ENCODE data around the gene EBF3. TPM values are rescaled to one million over a fixed set of nuclear protein-coding genes. Genes with fewer than 3 reads are reported as not detected.

EBF3 gene
- total RNA-seq, 1 experiment from 2014 or later: 0.12 TPM

DNA sequence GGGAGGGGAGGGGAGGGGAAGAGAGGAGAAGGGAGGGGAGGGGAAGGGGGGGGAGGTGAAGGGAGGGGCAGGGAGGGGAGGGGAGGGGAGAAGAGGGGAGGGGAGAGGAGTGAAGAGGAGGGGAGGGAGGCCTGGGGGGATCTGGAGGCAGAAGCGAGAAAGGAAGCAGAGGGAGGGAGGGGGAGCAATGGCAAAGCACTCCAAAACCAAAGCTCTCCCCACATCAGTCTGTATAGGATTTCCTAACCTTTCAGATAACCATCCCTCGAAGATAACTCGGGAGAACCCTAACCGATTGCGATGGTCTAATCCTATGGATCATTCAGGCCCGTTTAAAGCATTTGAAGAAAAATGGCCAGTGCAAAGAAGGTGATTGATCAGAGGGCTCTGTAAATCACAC is 19.0 kb downstream of the EBF3 start:
- no peaks in the 10 kb centered on the region for H3K27me3 ChIP-seq (ENCODE audit: insufficient read depth, low read length)
- no peak for TF ChIP-seq SP1 (IDR thresholded peaks at IDR 0.05; ENCODE audit: low read depth)
- no peak for TF ChIP-seq SIN3A (IDR thresholded peaks at IDR 0.05; ENCODE audit: low read depth)
- no peak for TF ChIP-seq RAD21 (IDR thresholded peaks at IDR 0.05; ENCODE audit: low read depth)
- TF ChIP-seq MAX (IDR thresholded peaks at IDR 0.05): no peak
- no peak for TF ChIP-seq TCF7L2 (IDR thresholded peaks at IDR 0.05; ENCODE audit: borderline replicate concordance, extremely low read depth, insufficient read depth, insufficient read length)
- TF ChIP-seq ZFX (IDR thresholded peaks at IDR 0.05): no peak
- TF ChIP-seq CTCF (IDR thresholded peaks at IDR 0.05 in 2 of 3, conservative IDR thresholded peaks at IDR 0.05 in 1 of 3; ENCODE audit: borderline replicate concordance in 1 of 3, insufficient read depth in 1 of 3, low read depth in 2 of 3, low read length in 2 of 3): no peak
- TF ChIP-seq YY1 (IDR thresholded peaks at IDR 0.05; ENCODE audit: extremely low read depth, insufficient replicate concordance, low read depth, low read length): no peak
- no peak for TF ChIP-seq CBX3 (IDR thresholded peaks at IDR 0.05; ENCODE audit: low read depth)
- TF ChIP-seq POLR2AphosphoS5 (IDR thresholded peaks at IDR 0.05; ENCODE audit: low read depth, low read length): no peak
- CTCF ChIA-PET: no interaction called here

More for the DNA sequence above, 19.0 kb downstream of the EBF3 start:
- ATAC-seq: no peak
- no peak for DNase-seq (ENCODE audit: low read depth, low spot score)
- RAD21 ChIA-PET (ENCODE audit: low non-redundant PET in 1 of 2, low total read pairs in 2 of 2, uncharacterized antibody in 2 of 2, unreplicated experiment in 2 of 2): no interaction called here
- intact Hi-C loops (cut with micrococcal nuclease): no loop called here
- H3K9ac ChIP-seq (ENCODE audit: low read length): no peak overlapping the region
- H3K27ac ChIP-seq (ENCODE audit: low read depth, low read length): no peak overlapping the region
- H3K9me3 ChIP-seq (ENCODE audit: control insufficient read depth in 1 of 2, insufficient read depth in 1 of 2, low read depth in 1 of 2, low read length in 2 of 2): no peaks in the 10 kb centered on the region
- BruUV-seq (replicated peaks): no TSS peak
- H3K9me2 ChIP-seq (ENCODE audit: insufficient read depth): no peaks in the 10 kb centered on the region
- no peaks in the 10 kb centered on the region for H3K36me3 ChIP-seq (ENCODE audit: control insufficient read depth in 1 of 2, insufficient read depth in 2 of 2, low read length in 2 of 2)
- H3K4me2 ChIP-seq (ENCODE audit: low read length): no peak overlapping the region
- no peaks in the 10 kb centered on the region for H3K4me1 ChIP-seq (ENCODE audit: control insufficient read depth in 1 of 2, insufficient read depth in 2 of 2, low read length in 2 of 2)
- no peaks in the 10 kb centered on the region for H3K79me2 ChIP-seq (ENCODE audit: insufficient read depth, low read length)
- no peak overlapping the region for H3K4me3 ChIP-seq (replicated peaks in 1 of 2; ENCODE audit: low read depth in 1 of 2, low read length in 2 of 2)
- H4K20me1 ChIP-seq (ENCODE audit: insufficient read depth): no peaks in the 10 kb centered on the region
- POLR2A ChIA-PET: no interaction called here
- H2AFZ ChIP-seq (ENCODE audit: low read depth, low read length, poor library complexity, severe bottlenecking): no peak overlapping the region

All from HCT116 (cell line).